Neuronal stem cell (in vitro differentiated cells): Measurements from ENCODE around the gene TYRO3.

Experiments used
- DNase-seq: peaks from one replicate; pipeline ENCODE4 v3.0.0-alpha.2; 2013; ENCODE audit warnings: low spot score
- H2AFZ ChIP-seq: one replicate; pipeline ENCODE4 v1.6.1; 2013; ENCODE audit warnings: mild to moderate bottlenecking, low read length, inconsistent platforms
- H2AK5ac ChIP-seq: 2 replicates; pipeline ENCODE4 v1.6.1; 2013; ENCODE audit warnings: low read depth, mild to moderate bottlenecking, inconsistent platforms, low read length, moderate library complexity, mixed read lengths
- H2BK120ac ChIP-seq: 2 replicates; pipeline ENCODE4 v1.6.1; 2013; ENCODE audit warnings: low read depth, mild to moderate bottlenecking, inconsistent platforms, low read length, moderate library complexity, mixed read lengths
- H2BK12ac ChIP-seq: one replicate; pipeline ENCODE4 v1.6.1; 2013; ENCODE audit warnings: low read length, inconsistent platforms
- H2BK15ac ChIP-seq: 2 replicates; pipeline ENCODE4 v1.6.1; 2013; ENCODE audit warnings: mild to moderate bottlenecking, low read length, inconsistent platforms, mixed read lengths
- H2BK5ac ChIP-seq: one replicate; pipeline ENCODE4 v1.6.1; 2013; ENCODE audit warnings: inconsistent platforms, mild to moderate bottlenecking, low read length, moderate library complexity
- H3K14ac ChIP-seq: one replicate; pipeline ENCODE4 v1.6.1; 2013; ENCODE audit warnings: low read length, inconsistent platforms
- H3K18ac ChIP-seq: 2 replicates; pipeline ENCODE4 v1.6.1; 2013; ENCODE audit warnings: low read length, inconsistent platforms
- H3K23ac ChIP-seq: 2 replicates; pipeline ENCODE4 v1.6.1; 2013; ENCODE audit warnings: low read depth, mild to moderate bottlenecking, mixed read lengths, low read length, inconsistent platforms; ENCODE audit not compliant: poor library complexity
- H3K27ac ChIP-seq: replicated peaks from 3 replicates; pipeline ENCODE4 v1.5.1; 2013; ENCODE audit warnings: low read length, inconsistent platforms
- H3K27me3 ChIP-seq, 3 experiments: 2 replicates each; pipeline ENCODE4 v1.6.1; 2013; ENCODE audit warnings: low read length in 3 of 3, mild to moderate bottlenecking in 2 of 3, inconsistent platforms in 1 of 3, low read depth in 1 of 3, mixed read lengths in 1 of 3, moderate library complexity in 1 of 3; ENCODE audit not compliant: control insufficient read depth in 3 of 3, insufficient read depth in 3 of 3
- H3K36me3 ChIP-seq, 2 donors: replicated peaks in 1 of 2; 2 replicates each; pipeline ENCODE4 v1.6.1; 2013; ENCODE audit warnings: low read length in 2 of 2; ENCODE audit not compliant: control insufficient read depth in 2 of 2, insufficient read depth in 2 of 2
- H3K4ac ChIP-seq: 2 replicates; pipeline ENCODE4 v1.6.1; 2013; ENCODE audit warnings: inconsistent platforms, mild to moderate bottlenecking, low read length, moderate library complexity
- H3K4me1 ChIP-seq, 2 donors: 1 replicate in 1 of 2; 2 replicates in 1 of 2; pipeline ENCODE4 v1.6.1; 2013; ENCODE audit warnings: low read length in 2 of 2, low read depth in 1 of 2; ENCODE audit not compliant: control insufficient read depth in 2 of 2, insufficient read depth in 1 of 2
- H3K4me2 ChIP-seq: one replicate; pipeline ENCODE4 v1.6.1; 2013; ENCODE audit warnings: mild to moderate bottlenecking, low read length, inconsistent platforms; ENCODE audit not compliant: insufficient read depth, poor library complexity, severe bottlenecking
- H3K4me3 ChIP-seq, 2 donors: 2 replicates each; pipeline ENCODE4 v1.5.1; 2013; ENCODE audit warnings: low read length in 2 of 2, mild to moderate bottlenecking in 2 of 2, inconsistent platforms in 1 of 2, moderate library complexity in 1 of 2
- H3K79me1 ChIP-seq: one replicate; pipeline ENCODE4 v1.6.1; 2013; ENCODE audit warnings: low read depth, mild to moderate bottlenecking, inconsistent platforms, low read length, moderate library complexity
- H3K9ac ChIP-seq: one replicate; pipeline ENCODE4 v1.6.1; 2013; ENCODE audit warnings: mild to moderate bottlenecking, low read depth, low read length, inconsistent platforms; ENCODE audit not compliant: poor library complexity
- H3K9me3 ChIP-seq, 2 donors: replicated peaks in 1 of 2; 2 replicates each; pipeline versions ENCODE3 to v1.6.1; 2013; ENCODE audit warnings: low read length in 2 of 2, mild to moderate bottlenecking in 2 of 2, inconsistent platforms in 1 of 2, low read depth in 1 of 2, mixed read lengths in 1 of 2, moderate library complexity in 1 of 2; ENCODE audit not compliant: control insufficient read depth in 2 of 2, insufficient read depth in 1 of 2
- H4K8ac ChIP-seq: one replicate; pipeline ENCODE4 v1.6.1; 2013; ENCODE audit warnings: low read depth, mild to moderate bottlenecking, inconsistent platforms, low read length, moderate library complexity
- H4K91ac ChIP-seq: one replicate; pipeline ENCODE4 v1.6.1; 2013; ENCODE audit warnings: low read length, low read depth, mild to moderate bottlenecking, inconsistent platforms; ENCODE audit not compliant: poor library complexity
- WGBS, 2 donors: extraction: QIAGEN DNeasy Blood & Tissue Kit; methylation state at CpG; one replicate each; pipeline ENCODE4 v1.1.7; 2013; ENCODE audit warnings: missing lambda C conversion rate in 2 of 2, mixed read lengths in 1 of 2; ENCODE audit not compliant: insufficient read length in 2 of 2, insufficient replicate concordance in 1 of 2; ENCODE audit errors: extremely low coverage in 2 of 2; 5-methylcytosine and 5-hydroxymethylcytosine counted together

TYRO3 gene

GRCh38 chr15:41627203-41627602 is 68.2 kb downstream of the TYRO3 start:
- Histone ChIP-seq H4K8ac (no peak overlapping the region), H2AFZ (no peak overlapping the region), H3K9ac (no peak overlapping the region), H3K4me1 (peaks cover 0 to 9% of the 10 kb centered on the region in 2 donors), H3K27me3 (no peaks in the 10 kb centered on the region), H3K4me2 (no peak overlapping the region), H2BK5ac (no peak overlapping the region), H3K14ac (no peak overlapping the region), H3K18ac (no peak overlapping the region), H2BK120ac (no peak overlapping the region), H2BK15ac (no peak overlapping the region), H4K91ac (no peak overlapping the region), H2BK12ac (no peak overlapping the region), H3K4me3 (no peak overlapping the region), H3K9me3 (peaks cover 0 to 3% of the 10 kb centered on the region in 2 donors), H3K79me1 (no peaks in the 10 kb centered on the region), H3K27ac (no peak overlapping the region), H3K23ac (no peak overlapping the region), H3K36me3 (no peaks in the 10 kb centered on the region), H2AK5ac (no peak overlapping the region), H3K4ac (no peak overlapping the region)
- no CpG with 5 or more reads among the region's 1 CpG for WGBS, 2 donors
- no peak for DNase-seq

GRCh38 chr15:41629463-41629862 is 70.5 kb downstream of the TYRO3 start:
- Histone ChIP-seq H3K4me2 (no peak overlapping the region), H3K4ac (no peak overlapping the region), H2BK5ac (no peak overlapping the region), H3K27ac (no peak overlapping the region), H2BK120ac (no peak overlapping the region), H2BK15ac (no peak overlapping the region), H3K27me3 (no peaks in the 10 kb centered on the region), H3K4me1 (peaks cover 0 to 9% of the 10 kb centered on the region in 2 donors), H3K18ac (no peak overlapping the region), H3K4me3 (no peak overlapping the region), H3K9me3 (no peaks in the 10 kb centered on the region), H4K8ac (no peak overlapping the region), H3K23ac (no peak overlapping the region), H3K9ac (no peak overlapping the region), H3K79me1 (no peaks in the 10 kb centered on the region), H2AFZ (no peak overlapping the region), H4K91ac (no peak overlapping the region), H3K14ac (no peak overlapping the region), H3K36me3 (no peaks in the 10 kb centered on the region), H2BK12ac (no peak overlapping the region), H2AK5ac (no peak overlapping the region)
- WGBS, 2 donors: no CpG with 5 or more reads among the region's 4 CpGs
- DNase-seq: no peak

GRCh38 chr15:41629883-41630282 is 70.9 kb downstream of the TYRO3 start:
- Histone ChIP-seq H3K9me3 (no peaks in the 10 kb centered on the region), H3K4me3 (no peak overlapping the region), H3K9ac (no peak overlapping the region), H3K4ac (no peak overlapping the region), H3K79me1 (no peaks in the 10 kb centered on the region), H3K23ac (no peak overlapping the region), H3K14ac (no peak overlapping the region), H2BK5ac (no peak overlapping the region), H2BK120ac (no peak overlapping the region), H3K4me1 (peaks cover 0 to 9% of the 10 kb centered on the region in 2 donors), H2BK12ac (no peak overlapping the region), H3K36me3 (no peaks in the 10 kb centered on the region), H3K27ac (no peak overlapping the region), H4K8ac (no peak overlapping the region), H3K27me3 (no peaks in the 10 kb centered on the region), H2AK5ac (no peak overlapping the region), H3K18ac (no peak overlapping the region), H2BK15ac (no peak overlapping the region), H4K91ac (no peak overlapping the region), H2AFZ (peak overlapping the region; percentile 3), H3K4me2 (no peak overlapping the region)
- DNase-seq: no peak
- WGBS, 2 donors: no CpG with 5 or more reads among the region's 5 CpGs

- no peak overlapping the region for H2AK5ac ChIP-seq
- H3K36me3 ChIP-seq: no peaks in the 10 kb centered on the region
- H3K23ac ChIP-seq: no peak overlapping the region
- H3K18ac ChIP-seq: no peak overlapping the region
- no CpG with 5 or more reads among the region's 3 CpGs for WGBS, 2 donors
- H3K4me1 ChIP-seq: peaks cover 0 to 9% of the 10 kb centered on the region in 2 donors
- no peak for DNase-seq
- no peak overlapping the region for H3K4me3 ChIP-seq
- H3K4me2 ChIP-seq: no peak overlapping the region
- H3K79me1 ChIP-seq: no peaks in the 10 kb centered on the region
- H3K9me3 ChIP-seq: no peaks in the 10 kb centered on the region
- no peaks in the 10 kb centered on the region for H3K27me3 ChIP-seq
- H2BK12ac ChIP-seq: no peak overlapping the region
- no peak overlapping the region for H4K8ac ChIP-seq
- no peak overlapping the region for H2BK15ac ChIP-seq
- no peak overlapping the region for H2BK5ac ChIP-seq
- H4K91ac ChIP-seq: no peak overlapping the region
- no peak overlapping the region for H3K4ac ChIP-seq
- no peak overlapping the region for H3K14ac ChIP-seq
- no peak overlapping the region for H2BK120ac ChIP-seq
- H3K27ac ChIP-seq: no peak overlapping the region
- no peak overlapping the region for H2AFZ ChIP-seq
- H3K9ac ChIP-seq: no peak overlapping the region
Measured at GRCh38 chr15:41630616-41631217, 71.7 kb downstream of the TYRO3 start.
